K562 (cell line): ENCODE results near the gene RAB3GAP1. TPM values are rescaled to one million over a fixed set of nuclear protein-coding genes. Genes with fewer than 3 reads are reported as not detected.

Source experiments
- ATAC-seq: fragments of 200-7000 bp; cut with Tn5 transposase; 3 replicates; pipeline ENCODE4 v1.9.1; 2020; ENCODE audit warnings: moderate library complexity
- BruUV-seq: library from RNA; stranded (reverse); fragments of 400-500 nt; replicated peaks from 2 replicates; lab custom pipeline; 2021; lab: Mats Ljungman, UMichigan
- CTCF ChIA-PET: fragments of 300-600 bp; formaldehyde crosslinking; extraction: SDS; loops from one replicate; lab custom pipeline; 2021; ENCODE audit warnings: low intra/inter-chr PET ratio; lab: Yijun Ruan, JAX
- POLR2A ChIA-PET: fragments of 300-600, 350-650 bp; sonication (Branson Sonifier 250); formaldehyde crosslinking; extraction: SDS; loops from one replicate; lab custom pipeline; 2021; ENCODE audit warnings: antibody characterized with exemption, inconsistent platforms; lab: Yijun Ruan, JAX
- DNase-seq, 4 experiments: peaks; one replicate each; pipeline versions ENCODE4 v3.0.0 to v3.0.0-alpha.2; 2011 to 2018; ENCODE audit warnings: low spot score in 3 of 4, mixed read lengths in 3 of 4; ENCODE audit errors: extremely low read depth in 1 of 4
- FAIRE-seq: peaks from 2 replicates; lab custom pipeline; 2011; peaks lifted over from hg19 to GRCh38; lab: Jason Lieb, UNC
- H2AFZ ChIP-seq: 2 replicates; pipeline ENCODE4 v1.6.0; 2011; ENCODE audit warnings: low read depth, low read length, control low read depth, inconsistent platforms
- H3K27ac ChIP-seq: fragments of 200-600 bp; 3 replicates; pipeline ENCODE4 v1.8.0; 2011; ENCODE audit warnings: low read depth, mild to moderate bottlenecking, control low read depth, inconsistent platforms, low read length, moderate library complexity, mixed read lengths; ENCODE audit errors: extremely low read depth
- H3K27me3 ChIP-seq, 2 experiments: fragments of 300-600 bp in 1 of 2; 2 replicates in 1 of 2; 3 replicates in 1 of 2; pipeline versions ENCODE4 v1.6.0 to v1.8.0; 2011; ENCODE audit warnings: inconsistent platforms in 2 of 2, low read length in 2 of 2, mild to moderate bottlenecking in 1 of 2, mixed read lengths in 1 of 2, moderate library complexity in 1 of 2; ENCODE audit not compliant: control insufficient read depth in 2 of 2, insufficient read depth in 2 of 2
- H3K36me3 ChIP-seq: fragments of 300-600 bp; 3 replicates; pipeline ENCODE4 v1.8.0; 2011; ENCODE audit warnings: mild to moderate bottlenecking, low read length, inconsistent platforms; ENCODE audit not compliant: control insufficient read depth, insufficient read depth
- H3K4me1 ChIP-seq, 2 experiments: fragments of 200-600 bp in 1 of 2; replicated peaks in 1 of 2; 2 replicates in 1 of 2; 3 replicates in 1 of 2; pipeline versions ENCODE4 v1.5.1 to v1.8.0; 2011; ENCODE audit warnings: inconsistent platforms in 2 of 2, low read length in 2 of 2, mild to moderate bottlenecking in 1 of 2, mixed read lengths in 1 of 2, moderate library complexity in 1 of 2; ENCODE audit not compliant: control insufficient read depth in 2 of 2, insufficient read depth in 2 of 2
- H3K4me2 ChIP-seq: 2 replicates; pipeline ENCODE4 v1.6.1; 2011; ENCODE audit warnings: low read length, control low read depth, inconsistent platforms, mixed read lengths; ENCODE audit not compliant: insufficient read depth
- H3K4me3 ChIP-seq: fragments of 200-600 bp; sonication (generic), shearing (Covaris generic); 2 replicates; pipeline ENCODE4 v1.5.1; 2016; ENCODE audit warnings: control low read depth, inconsistent platforms
- H3K79me2 ChIP-seq: fragments of 200-600 bp; 3 replicates; pipeline ENCODE4 v1.8.0; 2011; ENCODE audit warnings: low read length, inconsistent platforms; ENCODE audit not compliant: control insufficient read depth, insufficient read depth
- H3K9ac ChIP-seq, 2 experiments: 2 replicates each; pipeline versions ENCODE4 v1.6.0 to v1.6.1; 2011; ENCODE audit warnings: low read depth in 2 of 2, low read length in 2 of 2, control low read depth in 1 of 2, inconsistent platforms in 1 of 2, mild to moderate bottlenecking in 1 of 2, mixed read lengths in 1 of 2; ENCODE audit not compliant: insufficient read depth in 1 of 2
- H3K9me1 ChIP-seq: one replicate; pipeline ENCODE4 v1.6.0; 2011; ENCODE audit warnings: inconsistent platforms, mild to moderate bottlenecking, low read length, moderate library complexity; ENCODE audit not compliant: control insufficient read depth, insufficient read depth
- H3K9me3 ChIP-seq: replicated peaks from 2 replicates; pipeline ENCODE4 v1.5.1; 2011; ENCODE audit warnings: low read depth, low read length, inconsistent platforms; ENCODE audit not compliant: control insufficient read depth, insufficient read depth
- H4K20me1 ChIP-seq: replicated peaks from 2 replicates; pipeline ENCODE4 v1.6.1; 2011; ENCODE audit warnings: low read length, inconsistent platforms, mixed read lengths; ENCODE audit not compliant: control insufficient read depth, insufficient read depth
- CHD1 ChIP-seq: fragments of 200-600 bp; sonication (generic); IDR thresholded peaks from one replicate; pipeline ENCODE4 v1.6.1; 2012; ENCODE audit warnings: mild to moderate bottlenecking, moderate library complexity, low read length, inconsistent platforms
- EGR1 ChIP-seq: fragments of 450-650 bp; conservative IDR thresholded peaks from 2 replicates; pipeline ENCODE4 v1.6.1; 2017; ENCODE audit warnings: mild to moderate bottlenecking
- ETV5 ChIP-seq: sonication (generic); formaldehyde crosslinking; IDR thresholded peaks from 2 replicates; pipeline ENCODE4 v1.4.0; 2020; ENCODE audit warnings: low read depth, mild to moderate bottlenecking, missing genetic modification reagents
- FOS ChIP-seq: IDR thresholded peaks from 3 replicates; pipeline ENCODE4 v1.6.1; 2011; ENCODE audit not compliant: insufficient read length; ENCODE audit errors: extremely low read depth
- FOXA1 ChIP-seq: fragments of 450-650 bp; IDR thresholded peaks from 2 replicates; pipeline ENCODE4 v1.6.1; 2016; ENCODE audit warnings: mild to moderate bottlenecking, borderline replicate concordance
- KAT8 ChIP-seq: fragments of 450-650 bp; IDR thresholded peaks from 2 replicates; pipeline ENCODE4 v1.6.1; 2016; ENCODE audit warnings: low read depth, mild to moderate bottlenecking
- KDM4B ChIP-seq, 2 experiments: fragments of 450-650 bp in 1 of 2; sonication (generic) in 1 of 2; IDR thresholded peaks; 2 replicates each; pipeline ENCODE4 v1.6.1; 2016 to 2017; ENCODE audit warnings: borderline replicate concordance in 2 of 2, antibody characterized with exemption in 1 of 2, low read depth in 1 of 2, mild to moderate bottlenecking in 1 of 2
- NFIC ChIP-seq: fragments of 450-650 bp; IDR thresholded peaks from 2 replicates; pipeline ENCODE4 v1.6.1; 2017; ENCODE audit warnings: mild to moderate bottlenecking, inconsistent platforms
- WGBS: fragments of 100-300 bp; shearing (Covaris generic); methylation state at CpG from one replicate; pipeline ENCODE4 v1.1.6; 2016; ENCODE audit warnings: low coverage, mixed read lengths; ENCODE audit not compliant: insufficient coverage; ENCODE audit errors: missing lambda C conversion rate; 5-methylcytosine and 5-hydroxymethylcytosine counted together
- in situ Hi-C: fragments of 300-500 bp; cut with MboI; formaldehyde crosslinking; loops from 4 replicates; pipeline ENCODE4 v1.15.0; 2018; ENCODE audit warnings: inconsistent platforms, mixed read lengths
- intact Hi-C: fragments of 100-400 bp; cut with micrococcal nuclease; formaldehyde crosslinking; loops from 2 replicates; pipeline ENCODE4 v1.14.2; 2022
- polyA plus RNA-seq, 8 experiments: library from polyadenylated mRNA; depleted of rRNA in 4 of 8; stranded (reverse) in 5 of 8; unstranded in 3 of 8; fragments of >200 nt; fragmentation: Nextera tagmentation in 2 of 8; fragmentation: Illumina TruSeq in 1 of 8; extraction: Ambion mirVana in 2 of 8; extraction: Trizol in 1 of 8; gene quantifications; 2 replicates each; pipeline versions ENCODE4 v1.2.1 to v1.2.3, GENCODE V29; 2011 to 2014; ENCODE audit warnings: inconsistent platforms in 1 of 8, missing spikeins in 1 of 8
- total RNA-seq, 7 experiments: library from RNA; depleted of rRNA in 6 of 7; stranded (reverse); fragments of >200 nt in 6 of 7; fragmentation: Illumina TruSeq in 2 of 7; extraction: Trizol in 2 of 7; gene quantifications; 2 replicates each; pipeline versions ENCODE4 v1.2.1 to v1.2.3, GENCODE V29; 2011 to 2021; ENCODE audit warnings: low replicate concordance in 1 of 7
- TF ChIP-seq, protein P1 (sequence below), 2 experiments: IDR thresholded peaks in 1 of 2; conservative IDR thresholded peaks in 1 of 2; 2 replicates each; pipeline ENCODE4 v1.6.1; 2016; ENCODE audit warnings: low read depth in 2 of 2, mild to moderate bottlenecking in 1 of 2, missing compliant biosample characterization in 1 of 2, missing genetic modification characterization in 1 of 2, moderate library complexity in 1 of 2

Gene RAB3GAP1
- total and polyA plus RNA-seq, 9 of the 15 experiments (the other 6 are each of a cell fraction or from before 2014, with no cell fraction given), result 15.5 to 48.6 (median 33.0) TPM

DNA sequence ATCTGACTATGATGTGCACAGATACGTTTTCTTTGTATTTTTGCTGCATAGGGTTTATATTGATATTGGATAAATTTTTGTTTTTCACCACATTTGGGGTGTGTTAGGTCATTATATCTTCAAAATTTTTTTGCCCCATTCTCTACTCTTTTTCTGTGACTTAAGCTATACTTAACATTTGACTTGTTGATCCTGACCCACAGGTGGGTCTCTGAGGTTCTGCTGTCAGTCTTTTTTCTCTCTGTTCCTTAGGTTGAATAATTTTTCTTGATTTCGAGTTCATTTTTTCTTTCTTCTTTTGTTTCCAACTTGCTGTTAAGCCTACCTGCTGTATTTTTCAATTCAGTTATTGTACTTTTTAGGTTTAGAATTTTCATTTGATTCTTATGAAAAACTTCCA lies 12.1 kb downstream of the RAB3GAP1 start:
- POLR2A ChIA-PET, result interaction anchor here (0.6 to 1.7 kb wide), 2 partner anchors 9 to 17 kb away, joined by 5 to 6 read pairs; no protein-coding TSS in a partner anchor
- no peak overlapping the region for H3K4me3 ChIP-seq
- no peaks in the 10 kb centered on the region for H3K27me3 ChIP-seq
- no peak overlapping the region for H3K27ac ChIP-seq
- peaks cover 36% of the 10 kb centered on the region for H3K36me3 ChIP-seq
- H4K20me1 ChIP-seq, result no peaks in the 10 kb centered on the region
- no peak overlapping the region for H3K4me2 ChIP-seq
- ATAC-seq (no peak), FAIRE-seq (no peak), DNase-seq (no peak)
- in situ Hi-C loops, result no loop called here
- no peak overlapping the region for H3K9ac ChIP-seq
- CTCF ChIA-PET, result no interaction called here
- H3K9me3 ChIP-seq, result no peaks in the 10 kb centered on the region
- intact Hi-C loops, result no loop called here
- TF ChIP-seq FOS (no peak), EGR1 (no peak), KDM4B (IDR thresholded peaks at IDR 0.05; ENCODE audit: borderline replicate concordance in 2 of 2, low read depth in 1 of 2) (no peak), KAT8 (no peak), ETV5 (CRISPR knock-in tag) (no peak), FOXA1 (no peak), NFIC (no peak), CHD1 (no peak)
- TF ChIP-seq, protein P1, sequence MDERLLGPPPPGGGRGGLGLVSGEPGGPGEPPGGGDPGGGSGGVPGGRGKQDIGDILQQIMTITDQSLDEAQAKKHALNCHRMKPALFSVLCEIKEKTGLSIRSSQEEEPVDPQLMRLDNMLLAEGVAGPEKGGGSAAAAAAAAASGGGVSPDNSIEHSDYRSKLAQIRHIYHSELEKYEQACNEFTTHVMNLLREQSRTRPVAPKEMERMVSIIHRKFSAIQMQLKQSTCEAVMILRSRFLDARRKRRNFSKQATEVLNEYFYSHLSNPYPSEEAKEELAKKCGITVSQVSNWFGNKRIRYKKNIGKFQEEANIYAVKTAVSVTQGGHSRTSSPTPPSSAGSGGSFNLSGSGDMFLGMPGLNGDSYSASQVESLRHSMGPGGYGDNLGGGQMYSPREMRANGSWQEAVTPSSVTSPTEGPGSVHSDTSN (CRISPR knock-in tag; IDR thresholded peaks at IDR 0.05; ENCODE audit: low read depth), result no peak
- TF ChIP-seq, protein P1 (tag; conservative IDR thresholded peaks at IDR 0.05; ENCODE audit: low read depth), result no peak
- BruUV-seq, result no TSS peak
- 97% methylated on average over 2 of the region's 2 CpGs for WGBS
- peaks cover 69% of the 10 kb centered on the region for H3K79me2 ChIP-seq
- no peaks in the 10 kb centered on the region for H3K4me1 ChIP-seq
- no peaks in the 10 kb centered on the region for H3K9me1 ChIP-seq
- no peak overlapping the region for H2AFZ ChIP-seq
